ENCODE results near the gene QRFP. TPM values are rescaled to one million over a fixed set of nuclear protein-coding genes. Genes with fewer than 3 reads are reported as not detected.

QRFP gene
- total RNA-seq, 2 donors from 2014 or later, result not detected

DNA sequence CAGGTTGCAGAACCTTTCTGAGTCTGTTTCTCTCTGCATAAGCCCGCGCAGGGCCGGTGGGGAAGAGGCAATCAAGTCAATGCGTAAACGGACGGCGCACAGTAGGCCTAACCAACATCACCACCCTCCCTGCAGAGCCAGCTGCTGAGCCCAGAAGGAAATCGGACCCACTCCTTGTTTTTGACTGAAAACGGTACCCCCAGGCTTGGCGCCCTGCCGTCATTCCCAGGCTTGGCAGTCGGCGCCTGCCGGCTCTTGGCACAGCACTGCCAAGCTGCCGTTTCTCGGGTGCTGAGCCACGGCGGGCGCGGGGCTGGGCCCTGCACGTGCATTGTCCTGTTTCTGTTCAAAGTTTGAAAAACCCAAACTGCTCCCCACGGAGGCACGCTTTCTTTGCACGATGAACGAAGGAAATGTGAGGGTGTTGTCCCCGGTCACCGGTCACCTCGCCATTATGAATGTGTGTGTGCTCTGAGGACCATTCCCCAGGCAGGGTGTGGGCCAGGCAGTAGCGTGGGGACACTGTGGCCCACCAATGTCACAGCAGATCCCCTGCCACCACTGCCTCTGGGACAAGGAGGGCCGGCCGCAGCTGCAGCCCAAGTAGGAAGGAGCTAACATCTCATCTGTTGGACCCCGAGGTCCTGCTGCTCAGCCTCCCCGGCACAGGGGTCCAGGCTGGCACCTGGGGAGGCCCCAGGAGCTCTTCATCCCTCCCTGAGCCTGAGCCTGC, 22.4 kb upstream of the QRFP start:
- DNase-seq (ENCODE audit: low spot score), result no peak
- no peak for TF ChIP-seq CTCF (IDR thresholded peaks at IDR 0.05)
- no peaks in the 10 kb centered on the region for H3K9me3 ChIP-seq
- H3K27ac ChIP-seq, result no peak overlapping the region
- H3K36me3 ChIP-seq, result no peaks in the 10 kb centered on the region
- H3K4me1 ChIP-seq, result no peaks in the 10 kb centered on the region
- H3K27me3 ChIP-seq, result no peaks in the 10 kb centered on the region
- H3K4me3 ChIP-seq, result no peak overlapping the region

- H3K9me3 ChIP-seq, result no peaks in the 10 kb centered on the region
Measured at GRCh38 chr9:130918101-130918825, 21.7 kb upstream of the QRFP start.

DNA sequence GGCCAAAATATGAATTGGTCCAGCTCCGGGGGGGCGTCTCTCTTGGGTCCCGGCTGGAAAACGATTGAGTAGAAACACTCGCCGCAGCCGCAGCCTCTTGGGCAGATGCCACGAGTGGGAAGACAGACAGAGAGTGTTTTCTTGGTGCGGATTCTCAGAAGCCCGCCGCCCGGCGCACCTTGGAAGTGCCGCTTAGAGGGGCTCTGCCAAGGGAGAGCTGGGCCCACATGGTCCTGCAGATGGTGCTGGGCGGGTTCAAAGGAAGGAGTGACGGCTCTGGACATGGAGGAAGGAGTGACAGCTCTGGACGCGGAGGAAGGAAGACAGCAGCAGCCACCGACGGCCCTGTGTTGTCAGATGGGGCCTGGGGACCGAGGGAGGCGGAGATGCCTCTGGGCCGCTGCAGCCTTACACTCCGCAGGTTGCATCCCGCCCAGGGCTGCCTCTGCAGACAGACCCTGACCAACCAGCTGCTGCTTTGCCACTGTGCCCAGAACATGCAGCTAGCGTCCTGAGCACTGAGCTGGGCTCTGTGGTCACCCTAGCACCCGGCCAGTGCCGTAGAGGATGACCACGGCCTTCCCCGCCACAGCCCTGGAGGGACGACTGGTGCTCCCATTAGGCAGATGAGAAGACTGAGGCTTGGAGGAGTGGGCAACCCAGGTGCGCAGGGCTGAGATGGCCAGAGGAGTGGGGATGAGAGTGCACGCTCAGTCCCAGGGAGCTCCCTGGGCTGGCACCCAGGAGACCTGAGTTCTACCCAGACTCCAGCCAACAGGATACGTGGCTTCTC, 20.8 kb upstream of the QRFP start:
- DNase-seq (ENCODE audit: low spot score), result no peak
- Histone ChIP-seq H3K4me1 (no peaks in the 10 kb centered on the region), H3K36me3 (no peaks in the 10 kb centered on the region), H3K9me3 (no peaks in the 10 kb centered on the region), H3K27ac (no peak overlapping the region), H3K4me3 (no peak overlapping the region), H3K27me3 (no peaks in the 10 kb centered on the region)
- no peak for TF ChIP-seq CTCF (IDR thresholded peaks at IDR 0.05)

More at GRCh38 chr9:130918101-130918825, 21.7 kb upstream of the QRFP start:
- no peak for TF ChIP-seq CTCF (IDR thresholded peaks at IDR 0.05)
- no peak overlapping the region for H3K27ac ChIP-seq
- no peaks in the 10 kb centered on the region for H3K27me3 ChIP-seq
- no peak for DNase-seq (ENCODE audit: low spot score)
- H3K4me1 ChIP-seq, result no peaks in the 10 kb centered on the region
- no peaks in the 10 kb centered on the region for H3K36me3 ChIP-seq
- no peak overlapping the region for H3K4me3 ChIP-seq

- no peaks in the 10 kb centered on the region for H3K36me3 ChIP-seq
- no peak for DNase-seq (ENCODE audit: low spot score)
- H3K4me3 ChIP-seq, result no peak overlapping the region
- TF ChIP-seq CTCF (IDR thresholded peaks at IDR 0.05), result no peak
- H3K9me3 ChIP-seq, result no peaks in the 10 kb centered on the region
- no peaks in the 10 kb centered on the region for H3K27me3 ChIP-seq
- H3K4me1 ChIP-seq, result no peaks in the 10 kb centered on the region
- no peak overlapping the region for H3K27ac ChIP-seq
Measured at GRCh38 chr9:130915096-130915447, 18.5 kb upstream of the QRFP start.

DNA sequence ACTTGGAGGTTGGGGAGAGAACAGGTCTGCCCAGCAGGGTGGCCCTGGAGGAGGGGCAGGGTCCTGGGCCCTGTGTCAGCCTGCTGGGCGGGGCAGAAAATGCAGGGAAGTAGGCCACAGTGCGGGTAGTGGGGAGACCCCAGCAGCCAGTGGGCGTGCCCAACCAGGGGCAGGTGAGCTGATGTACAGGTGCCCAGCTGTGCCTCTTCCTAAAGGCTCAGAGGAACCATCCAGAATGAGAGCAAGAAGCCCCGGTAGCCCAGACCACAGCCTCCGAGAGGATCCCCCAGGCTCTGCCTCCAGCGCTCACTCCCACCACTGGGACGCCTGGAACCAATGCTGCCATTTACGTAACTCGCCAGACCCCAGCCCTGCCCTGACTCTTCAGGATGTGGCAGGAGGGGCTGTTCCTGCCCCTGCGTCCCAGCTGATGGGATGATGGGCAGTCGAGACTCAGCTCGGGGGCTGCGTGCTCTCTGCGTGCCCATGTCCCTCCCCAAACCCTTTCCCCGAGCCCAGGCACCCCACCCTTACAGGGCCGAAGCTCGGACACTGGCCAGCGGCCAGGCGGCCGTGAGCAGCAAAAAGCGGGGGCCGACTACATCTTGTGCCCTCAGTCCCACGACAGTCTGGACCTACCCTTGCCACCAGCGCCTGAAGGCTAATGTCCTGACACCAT, 17.9 kb upstream of the QRFP start:
- TF ChIP-seq CTCF (IDR thresholded peaks at IDR 0.05), result no peak
- Histone ChIP-seq H3K27ac (no peak overlapping the region), H3K36me3 (no peaks in the 10 kb centered on the region), H3K9me3 (no peaks in the 10 kb centered on the region), H3K4me1 (no peaks in the 10 kb centered on the region), H3K4me3 (no peak overlapping the region), H3K27me3 (no peaks in the 10 kb centered on the region)
- no peak for DNase-seq (ENCODE audit: low spot score)

All from right atrium auricular region (tissue), 2 donors.